Endothelial cell of umbilical vein (primary cell): Measurements from ENCODE around the gene SIRT3. TPM values are rescaled to one million over a fixed set of nuclear protein-coding genes. Genes with fewer than 3 reads are reported as not detected.
A peak's percentile ranks its signal among the peaks of the same experiment; 100 is the strongest.

Source experiments
- BruUV-seq: library from RNA; stranded (reverse); fragments of 400-500 nt; replicated peaks from 2 replicates; lab custom pipeline; 2021; lab: Mats Ljungman, UMichigan
- CTCF ChIA-PET: fragments of 300-600, 350-600 bp; sonication (Branson Sonifier 250); formaldehyde crosslinking; loops from one replicate; lab custom pipeline; 2021; ENCODE audit warnings: antibody characterized with exemption, inconsistent platforms; lab: Charles Lee
- POLR2A ChIA-PET: fragments of 300-600, 350-600 bp; sonication (Branson Sonifier 250); formaldehyde crosslinking; loops from one replicate; lab custom pipeline; 2021; ENCODE audit warnings: antibody characterized with exemption, inconsistent platforms; lab: Charles Lee
- DNase-seq: peaks from one replicate; pipeline ENCODE4 v3.0.0-alpha.2; 2011; ENCODE audit warnings: low read depth, low spot score
- FAIRE-seq: peaks from 2 replicates; lab custom pipeline; 2011; peaks lifted over from hg19 to GRCh38; lab: Jason Lieb, UNC
- H2AFZ ChIP-seq: 2 replicates; pipeline ENCODE4 v1.6.0; 2012; ENCODE audit warnings: low read depth, low read length, control low read depth, inconsistent platforms
- H3K27ac ChIP-seq: 2 replicates; pipeline ENCODE4 v1.5.1; 2011; ENCODE audit warnings: low read depth, mild to moderate bottlenecking, control low read depth, low read length, moderate library complexity; ENCODE audit not compliant: insufficient read depth
- H3K27me3 ChIP-seq, 2 experiments: 2 replicates each; pipeline versions ENCODE4 v1.6.0 to v1.6.1; 2011; ENCODE audit warnings: low read length in 2 of 2, mixed read lengths in 1 of 2; ENCODE audit not compliant: control insufficient read depth in 2 of 2, insufficient read depth in 2 of 2
- H3K36me3 ChIP-seq, 2 experiments: 2 replicates in 1 of 2; 3 replicates in 1 of 2; pipeline ENCODE4 v1.5.1; 2011; ENCODE audit warnings: low read length in 2 of 2, mild to moderate bottlenecking in 1 of 2, moderate library complexity in 1 of 2; ENCODE audit not compliant: control insufficient read depth in 2 of 2, insufficient read depth in 2 of 2; ENCODE audit errors: extremely low read depth in 1 of 2
- H3K4me1 ChIP-seq: 3 replicates; pipeline ENCODE4 v1.5.1; 2011; ENCODE audit warnings: mild to moderate bottlenecking, low read length; ENCODE audit not compliant: control insufficient read depth, insufficient read depth; ENCODE audit errors: extremely low read depth
- H3K4me2 ChIP-seq: 2 replicates; pipeline ENCODE4 v1.6.1; 2011; ENCODE audit warnings: low read length, control low read depth, mixed read lengths; ENCODE audit not compliant: insufficient read depth
- H3K4me3 ChIP-seq, 3 experiments: fragments of 200-600 bp in 1 of 3; sonication (generic), shearing (Covaris generic) in 1 of 3; replicated peaks in 1 of 3; 2 replicates each; pipeline ENCODE4 v1.5.1; 2011 to 2016; ENCODE audit warnings: control low read depth in 3 of 3, low read length in 3 of 3, mild to moderate bottlenecking in 2 of 3, inconsistent platforms in 1 of 3, low read depth in 1 of 3, moderate library complexity in 1 of 3; ENCODE audit not compliant: insufficient read depth in 1 of 3
- H3K79me2 ChIP-seq: 2 replicates; pipeline ENCODE4 v1.6.0; 2012; ENCODE audit warnings: low read length, inconsistent platforms; ENCODE audit not compliant: control insufficient read depth, insufficient read depth
- H3K9ac ChIP-seq: replicated peaks from 2 replicates; pipeline ENCODE3; 2011; ENCODE audit warnings: low read length, control low read depth; ENCODE audit not compliant: insufficient read depth; ENCODE audit errors: extremely low read depth
- H3K9me1 ChIP-seq: replicated peaks from 3 replicates; pipeline ENCODE4 v1.6.0; 2011; ENCODE audit warnings: mild to moderate bottlenecking, low read length; ENCODE audit not compliant: control insufficient read depth, insufficient read depth; ENCODE audit errors: extremely low read depth
- H3K9me3 ChIP-seq: replicated peaks from 2 replicates; pipeline ENCODE4 v1.5.1; 2012; ENCODE audit warnings: low read length, inconsistent platforms; ENCODE audit not compliant: control insufficient read depth, insufficient read depth
- H4K20me1 ChIP-seq: replicated peaks from 2 replicates; pipeline ENCODE3; 2011; ENCODE audit warnings: mild to moderate bottlenecking, low read length; ENCODE audit not compliant: control insufficient read depth, insufficient read depth; ENCODE audit errors: extremely low read depth
- EZH2 ChIP-seq: IDR thresholded peaks from 2 replicates; pipeline ENCODE4 v1.6.1; 2012; ENCODE audit warnings: borderline replicate concordance, low read depth, mild to moderate bottlenecking, moderate library complexity, low read length, inconsistent platforms; ENCODE audit not compliant: severe bottlenecking
- FOS ChIP-seq: IDR thresholded peaks from 2 replicates; pipeline ENCODE4 v1.6.1; 2011; ENCODE audit warnings: mild to moderate bottlenecking, low read length, moderate library complexity, borderline replicate concordance; ENCODE audit not compliant: insufficient read depth
- GATA2 ChIP-seq: IDR thresholded peaks from 2 replicates; pipeline ENCODE4 v1.7.0; 2011; ENCODE audit warnings: low read depth, mild to moderate bottlenecking, moderate library complexity, mixed read lengths, low read length; ENCODE audit not compliant: insufficient read length, insufficient read depth
- JUN ChIP-seq: IDR thresholded peaks from 2 replicates; pipeline ENCODE4 v1.6.1; 2011; ENCODE audit warnings: borderline replicate concordance, low read depth; ENCODE audit not compliant: insufficient read length, insufficient read depth
- MYC ChIP-seq: IDR thresholded peaks from one replicate; pipeline ENCODE4 v1.6.1; 2011; ENCODE audit warnings: mild to moderate bottlenecking, low read depth, low read length
- POLR2A ChIP-seq: IDR thresholded peaks from 2 replicates; pipeline ENCODE4 v1.6.1; 2012; ENCODE audit warnings: low read depth, mild to moderate bottlenecking, control low read depth, low read length
- POLR2AphosphoS5 ChIP-seq: IDR thresholded peaks from 2 replicates; pipeline ENCODE4 v1.6.1; 2012; ENCODE audit warnings: low read depth, mild to moderate bottlenecking, control low read depth, low read length, moderate library complexity; ENCODE audit not compliant: insufficient read depth
- dilution Hi-C: fragments of 300-500 bp; cut with MboI; formaldehyde crosslinking; loops from one replicate; pipeline ENCODE4 v1.15.0; 2019; ENCODE audit warnings: low sequenced_read_pairs; ENCODE audit not compliant: extremely low pct_ligation_motif_present
- intact Hi-C: fragments of 100-400 bp; cut with micrococcal nuclease; formaldehyde crosslinking; loops from one replicate; pipeline ENCODE4 v1.10.0; 2022
- polyA plus RNA-seq, 4 experiments: library from polyadenylated mRNA; depleted of rRNA in 3 of 4; stranded (reverse) in 3 of 4; unstranded in 1 of 4; fragments of >200 nt; gene quantifications; 2 replicates each; pipeline versions ENCODE4 v1.2.1 to v1.2.3, GENCODE V29; 2011 to 2012; ENCODE audit warnings: missing spikeins in 1 of 4
- total RNA-seq: library from RNA; stranded (reverse); gene quantifications from 2 replicates; pipeline ENCODE4 v1.2.3, GENCODE V29; 2021
- TF ChIP-seq, protein P1 (sequence below), 2 donors: IDR thresholded peaks; 1 replicate in 1 of 2; 2 replicates in 1 of 2; pipeline ENCODE4 v1.5.1; 2011; ENCODE audit warnings: low read length in 2 of 2, mild to moderate bottlenecking in 2 of 2, moderate library complexity in 2 of 2, control low read depth in 1 of 2, inconsistent platforms in 1 of 2, low read depth in 1 of 2; ENCODE audit not compliant: insufficient read depth in 1 of 2; ENCODE audit errors: extremely low read depth in 1 of 2
- TF ChIP-seq, protein P2 (sequence below): IDR thresholded peaks from 2 replicates; pipeline ENCODE4 v1.6.1; 2011; ENCODE audit not compliant: insufficient read depth, insufficient read length

The SIRT3 gene
- total and polyA plus RNA-seq, 2 donors (not counting 3 experiments of a cell fraction or from before 2014, with no cell fraction given): 12.0 to 18.3 TPM

GRCh38 chr11:206526-207207, 29.5 kb downstream of the SIRT3 start:
- H3K9me3 ChIP-seq: no peaks in the 10 kb centered on the region
- no peaks in the 10 kb centered on the region for H3K9me1 ChIP-seq
- peak; percentile 37 for DNase-seq
- no peaks in the 10 kb centered on the region for H4K20me1 ChIP-seq
- H3K36me3 ChIP-seq: peaks cover 7 to 34% of the 10 kb centered on the region in 2 experiments
- H3K4me2 ChIP-seq: peak overlapping the region; percentile 63
- no peaks in the 10 kb centered on the region for H3K27me3 ChIP-seq
- FAIRE-seq: peak; percentile 55
- dilution Hi-C loops: no loop called here
- peak overlapping the region; percentile 15 for H2AFZ ChIP-seq
- ChIA-PET CTCF (interaction anchor here (0.8 to 1.6 kb wide), 5 partner anchors 9 to 242 kb away, joined by 3 to 9 read pairs (median 6); partner anchors contain the start of gene PSMD13), POLR2A (interaction anchor here (0.8 to 1.0 kb wide), 5 partner anchors 9 to 300 kb away, joined by 3 to 6 read pairs (median 4); partner anchors contain the start of genes PSMD13 and RNH1)
- H3K79me2 ChIP-seq: peaks cover 50% of the 10 kb centered on the region
- H3K4me3 ChIP-seq: peak overlapping the region; percentile 68 to 92 (median 74)
- peaks cover 23% of the 10 kb centered on the region for H3K4me1 ChIP-seq
- intact Hi-C loops: loop anchor here (1.0 to 5.0 kb wide), 5 partner anchors 30 to 300 kb away; partner anchors contain the start of genes IFITM2, PSMD13 and SIRT3
- TF ChIP-seq MYC: no peak
- TF ChIP-seq, protein P1, sequence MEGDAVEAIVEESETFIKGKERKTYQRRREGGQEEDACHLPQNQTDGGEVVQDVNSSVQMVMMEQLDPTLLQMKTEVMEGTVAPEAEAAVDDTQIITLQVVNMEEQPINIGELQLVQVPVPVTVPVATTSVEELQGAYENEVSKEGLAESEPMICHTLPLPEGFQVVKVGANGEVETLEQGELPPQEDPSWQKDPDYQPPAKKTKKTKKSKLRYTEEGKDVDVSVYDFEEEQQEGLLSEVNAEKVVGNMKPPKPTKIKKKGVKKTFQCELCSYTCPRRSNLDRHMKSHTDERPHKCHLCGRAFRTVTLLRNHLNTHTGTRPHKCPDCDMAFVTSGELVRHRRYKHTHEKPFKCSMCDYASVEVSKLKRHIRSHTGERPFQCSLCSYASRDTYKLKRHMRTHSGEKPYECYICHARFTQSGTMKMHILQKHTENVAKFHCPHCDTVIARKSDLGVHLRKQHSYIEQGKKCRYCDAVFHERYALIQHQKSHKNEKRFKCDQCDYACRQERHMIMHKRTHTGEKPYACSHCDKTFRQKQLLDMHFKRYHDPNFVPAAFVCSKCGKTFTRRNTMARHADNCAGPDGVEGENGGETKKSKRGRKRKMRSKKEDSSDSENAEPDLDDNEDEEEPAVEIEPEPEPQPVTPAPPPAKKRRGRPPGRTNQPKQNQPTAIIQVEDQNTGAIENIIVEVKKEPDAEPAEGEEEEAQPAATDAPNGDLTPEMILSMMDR (IDR thresholded peaks at IDR 0.05; ENCODE audit: extremely low read depth in 1 of 2, insufficient read depth in 1 of 2, low read depth in 1 of 2, low read length in 2 of 2): no peak
- TF ChIP-seq GATA2: no peak
- no peak for TF ChIP-seq POLR2A
- TF ChIP-seq, protein P2, sequence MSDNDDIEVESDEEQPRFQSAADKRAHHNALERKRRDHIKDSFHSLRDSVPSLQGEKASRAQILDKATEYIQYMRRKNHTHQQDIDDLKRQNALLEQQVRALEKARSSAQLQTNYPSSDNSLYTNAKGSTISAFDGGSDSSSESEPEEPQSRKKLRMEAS: no peak
- TF ChIP-seq FOS: no peak
- no peak for TF ChIP-seq JUN
- TF ChIP-seq POLR2AphosphoS5: no peak
- no peak for TF ChIP-seq EZH2
- peak overlapping the region; percentile 96 for H3K27ac ChIP-seq
- TSS peak; percentile 11 for BruUV-seq
- peak overlapping the region; percentile 96 for H3K9ac ChIP-seq
